Epidermal melanocyte (primary cell): ENCODE data around the gene PPM1H.
"Not testable (repeated sequence)": the region's sequence is repeated elsewhere in the genome, so short reads cannot be mapped to it uniquely, and the experiment has no call there.

Source experiments
- DNase-seq: peaks from one replicate; pipeline ENCODE4 v3.0.0; 2011; ENCODE audit warnings: low spot score; ENCODE audit not compliant: insufficient read length

The PPM1H gene

GRCh38 chr12:62943779-62944395 lies 8.9 kb upstream of the PPM1H start:
- DNase-seq, result no peak

DNA sequence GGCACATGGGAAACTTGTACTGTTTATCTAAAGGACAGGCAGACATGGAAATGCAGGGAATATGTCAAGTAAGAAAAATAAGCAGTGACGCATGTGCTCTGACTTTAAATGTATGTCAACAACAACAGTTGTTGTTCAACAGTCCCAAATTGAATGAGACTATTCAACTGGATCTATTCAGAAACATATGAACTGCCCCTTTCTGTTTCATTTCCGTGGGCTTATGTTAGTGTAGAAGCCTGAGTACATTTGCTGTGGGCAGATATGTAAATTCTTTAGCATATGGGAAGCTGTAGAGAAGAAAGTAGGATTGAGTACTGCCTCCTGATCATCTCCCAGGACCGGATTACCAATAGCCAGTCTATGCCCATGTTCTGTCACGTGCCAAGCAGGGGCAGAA lies 7.4 kb upstream of the PPM1H start:
- not testable (repeated sequence) for DNase-seq

DNA sequence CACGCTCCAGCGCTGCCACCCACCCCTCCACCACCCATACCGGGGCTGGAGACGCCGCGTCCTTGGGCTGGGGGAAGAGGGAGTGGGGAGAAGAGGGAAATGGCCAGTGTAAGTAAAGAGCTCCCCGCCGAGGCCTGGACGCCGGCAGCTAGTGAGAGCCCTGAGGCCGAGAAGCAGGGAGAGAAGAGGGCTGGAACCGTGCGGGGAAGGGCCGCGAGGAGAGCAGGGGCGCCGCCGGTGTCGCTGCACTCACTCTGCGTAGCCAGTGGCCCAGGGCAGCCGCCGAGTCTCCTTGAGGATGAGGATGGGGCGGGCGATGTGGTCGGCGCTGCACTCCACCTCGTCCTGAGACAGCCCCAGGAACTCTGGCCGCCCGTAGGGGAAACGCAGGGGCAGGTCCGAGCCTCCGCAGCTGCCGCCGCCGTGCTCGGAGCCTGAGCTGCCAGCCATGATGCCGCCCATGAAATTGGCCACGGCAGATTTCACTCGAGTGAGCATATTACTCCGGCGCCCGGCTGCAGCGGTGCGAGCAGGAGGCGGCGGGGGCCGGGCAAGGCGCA lies 631 bp downstream of the PPM1H start:
- no peak for DNase-seq

DNA sequence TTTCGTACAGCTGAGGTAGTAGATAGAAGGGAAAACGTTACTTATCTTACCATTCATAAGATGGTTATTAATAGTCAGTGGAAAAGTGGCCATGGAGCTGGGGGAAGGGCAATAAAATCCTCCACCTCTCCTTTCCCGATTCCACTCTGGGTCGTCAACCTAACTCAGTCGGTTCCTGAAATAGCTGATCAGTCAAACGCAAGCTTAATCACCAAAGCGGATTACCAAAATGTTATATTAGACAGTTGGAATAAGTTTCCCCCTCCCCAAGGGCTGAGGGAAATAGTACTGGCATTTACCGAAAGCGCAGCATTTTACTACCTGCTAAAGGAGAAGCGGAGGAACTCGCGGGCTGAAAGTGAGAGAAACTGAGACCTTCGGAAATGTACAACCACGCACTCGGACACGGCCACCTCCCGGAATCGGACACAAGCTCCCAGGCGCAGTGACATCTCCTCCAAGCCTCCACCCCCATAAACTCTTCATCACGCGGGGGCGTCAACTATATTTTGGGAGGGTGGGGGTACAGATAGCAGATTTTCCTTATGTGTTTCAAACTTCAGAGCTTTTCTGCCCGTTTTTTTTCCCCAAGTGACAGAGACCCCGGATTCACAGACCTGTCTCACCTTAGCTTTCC lies 1.2 kb downstream of the PPM1H start:
- no peak for DNase-seq

- DNase-seq, result no peak
Measured at GRCh38 chr12:62933220-62933601, 1.7 kb downstream of the PPM1H start.

- DNase-seq, result no peak
Measured at GRCh38 chr12:62931477-62931876, 3.5 kb downstream of the PPM1H start.

- no peak for DNase-seq
Measured at GRCh38 chr12:62930546-62931425, 4.2 kb downstream of the PPM1H start.

DNA sequence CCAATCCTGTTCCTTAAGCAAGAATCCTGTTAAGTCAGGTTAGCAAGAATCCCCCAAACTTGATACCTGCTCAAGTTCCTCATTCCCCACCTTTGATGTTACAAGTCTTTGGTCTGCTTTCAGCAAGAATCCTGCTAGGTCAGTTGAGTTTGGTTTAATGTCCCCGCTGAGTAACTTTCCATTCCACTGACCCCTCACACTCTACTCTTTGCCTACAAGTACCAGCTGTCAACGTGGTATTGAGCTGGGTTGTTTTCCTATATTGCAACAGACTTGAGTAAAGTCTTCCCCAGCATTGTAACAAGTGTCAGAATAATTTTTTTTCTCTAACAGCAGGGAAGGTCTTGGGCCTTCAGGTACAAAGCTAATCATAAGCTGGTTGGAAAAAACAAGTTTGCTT lies 6.3 kb downstream of the PPM1H start:
- DNase-seq, result no peak

DNA sequence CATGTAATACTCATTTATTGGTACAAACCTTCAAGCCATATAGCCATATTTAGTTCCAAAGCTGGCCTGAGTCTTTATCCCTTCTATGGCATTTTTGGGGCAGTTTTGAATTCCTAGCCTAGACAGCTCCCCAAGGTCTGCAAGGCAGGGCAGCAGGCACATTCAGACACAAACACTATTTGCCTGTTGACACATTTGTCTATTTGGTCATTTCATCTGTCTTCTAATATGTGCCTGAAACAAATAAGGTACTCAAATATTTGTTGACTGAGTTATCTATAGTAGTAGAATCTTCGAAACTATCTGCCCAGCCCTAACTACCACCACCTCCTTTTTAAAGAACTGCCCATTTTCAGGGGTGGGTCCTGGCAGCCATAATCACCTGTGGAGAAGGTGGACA lies 9.3 kb downstream of the PPM1H start:
- DNase-seq, result no peak

- no peak for DNase-seq
Measured at GRCh38 chr12:62924084-62924483, 10.9 kb downstream of the PPM1H start.

DNA sequence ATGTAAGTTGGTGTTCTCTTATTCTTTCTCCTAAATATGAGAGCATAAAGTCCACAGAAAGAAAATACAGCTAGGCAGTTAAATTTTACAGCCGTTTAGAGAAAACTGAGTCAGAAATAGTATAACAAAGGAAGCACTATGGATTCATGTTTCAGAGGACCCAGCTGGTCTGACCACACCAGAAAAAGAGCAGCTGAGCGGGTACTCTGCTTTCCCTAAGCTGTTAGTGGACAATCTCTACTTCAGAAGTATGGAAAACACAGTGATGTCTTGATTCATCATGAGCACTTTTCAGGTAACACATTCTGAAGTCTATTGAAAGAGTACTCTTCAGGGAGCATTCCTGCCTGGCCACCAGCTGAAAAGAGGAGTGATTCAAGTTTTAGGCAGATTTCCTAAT lies 12.4 kb downstream of the PPM1H start:
- DNase-seq, result no peak

- DNase-seq, result peak; percentile 45
Measured at GRCh38 chr12:62919838-62920237, 15.1 kb downstream of the PPM1H start.

GRCh38 chr12:62917926-62918325 lies 17.0 kb downstream of the PPM1H start:
- DNase-seq, result no peak

DNA sequence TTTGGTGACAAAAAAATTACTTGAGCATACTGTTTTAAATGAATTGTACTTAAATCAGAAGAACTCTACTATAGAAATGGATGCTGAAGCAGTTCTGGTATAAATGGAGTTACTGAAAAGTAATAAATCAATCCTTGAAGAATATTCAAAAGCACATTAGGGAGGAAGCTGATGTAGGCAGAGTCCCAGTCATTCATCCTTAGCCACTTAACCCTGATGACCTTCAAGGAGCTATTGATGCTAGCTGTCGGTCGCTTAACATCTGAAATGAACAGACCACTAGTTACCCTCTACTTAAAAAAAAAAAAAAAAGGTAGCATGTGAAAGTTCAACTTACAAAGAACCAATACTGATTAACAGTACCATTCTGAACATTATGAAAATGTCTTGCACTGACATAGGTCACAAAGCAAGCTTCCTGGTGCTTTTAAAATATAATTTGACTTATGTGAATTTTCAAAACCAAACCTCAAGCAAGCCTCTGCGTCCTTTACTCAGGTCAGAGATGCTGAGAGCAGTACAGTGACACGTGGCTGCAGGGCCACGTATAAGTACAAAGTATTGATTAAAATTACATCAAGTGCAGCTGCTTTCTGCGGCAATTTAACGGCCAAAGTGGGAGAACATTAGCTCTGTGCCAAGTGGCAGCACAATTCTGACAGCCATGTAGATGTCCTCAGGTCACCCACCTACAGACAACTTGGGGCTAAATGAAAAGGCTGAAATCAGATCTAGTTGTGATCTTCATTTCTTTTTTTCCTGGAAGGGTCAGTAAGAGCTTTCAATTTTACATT lies 18.1 kb downstream of the PPM1H start:
- DNase-seq, result no peak

DNA sequence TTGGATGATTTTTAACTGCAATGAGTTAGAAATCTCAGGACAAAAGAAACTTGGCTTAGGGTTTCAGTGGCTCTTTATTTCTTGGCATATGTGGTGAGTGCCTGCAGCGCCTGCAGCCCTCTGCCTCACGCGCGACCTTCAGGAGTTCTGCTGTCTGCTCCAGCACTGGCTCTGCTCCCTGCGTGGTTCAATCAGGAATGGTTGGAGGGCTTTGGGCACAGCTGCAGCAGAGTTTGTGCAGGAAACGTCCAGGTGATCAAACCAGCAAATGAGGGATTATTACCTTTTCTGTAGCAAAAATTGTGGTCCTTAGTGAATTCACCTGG lies 19.8 kb downstream of the PPM1H start:
- no peak for DNase-seq

GRCh38 chr12:62914443-62915203 lies 20.3 kb downstream of the PPM1H start:
- DNase-seq, result no peak

DNA sequence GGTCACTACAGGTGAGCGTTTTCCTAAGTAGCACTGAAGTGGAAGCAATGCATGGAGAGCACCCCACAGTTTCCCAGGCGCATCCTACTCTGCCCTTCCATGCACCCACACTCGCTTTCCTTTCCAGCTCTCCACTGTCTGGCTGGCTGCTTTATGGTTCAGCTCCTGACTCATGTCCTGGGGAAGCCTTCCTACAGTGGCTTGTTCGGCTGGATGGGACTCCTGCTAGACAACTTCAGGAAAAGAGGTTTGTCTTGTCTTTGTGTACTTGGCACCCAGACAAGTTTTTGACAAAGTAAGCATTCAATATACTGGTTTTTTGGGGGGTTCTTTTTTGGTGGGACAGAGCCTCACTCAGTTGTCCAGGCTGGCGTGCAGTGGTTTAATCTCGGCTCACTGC lies 21.6 kb downstream of the PPM1H start:
- DNase-seq, result no peak

DNA sequence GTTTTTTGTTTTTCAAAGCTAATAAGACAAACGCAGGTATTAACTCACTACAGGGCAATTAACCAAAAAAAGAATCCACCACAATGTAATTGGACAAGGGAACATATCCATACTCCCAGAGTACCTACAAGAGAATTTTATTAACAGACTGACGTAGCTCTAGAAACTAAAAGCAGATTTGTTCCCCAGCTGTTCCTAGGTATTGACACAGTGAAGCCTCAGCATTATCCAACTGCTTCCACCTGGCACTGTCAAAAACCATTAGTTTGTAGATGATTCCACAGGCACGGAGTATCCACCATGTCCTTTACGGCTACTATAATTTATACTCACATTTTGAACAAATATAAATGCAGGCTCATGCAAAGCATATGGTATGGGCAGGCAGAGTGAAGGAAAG lies 22.3 kb downstream of the PPM1H start:
- no peak for DNase-seq

GRCh38 chr12:62911286-62911685 lies 23.7 kb downstream of the PPM1H start:
- DNase-seq, result no peak

- no peak for DNase-seq
Measured at GRCh38 chr12:62910549-62911169, 24.3 kb downstream of the PPM1H start.
